Mesendoderm (in vitro differentiated cells): ENCODE data around the gene ESYT3.

ENCODE experiments used
- DNase-seq: peaks from one replicate; pipeline ENCODE4 v3.0.0; 2013
- H2AK5ac ChIP-seq: 2 replicates; pipeline ENCODE4 v1.6.1; 2013; ENCODE audit warnings: low read length, inconsistent platforms
- H2BK120ac ChIP-seq: 2 replicates; pipeline ENCODE4 v1.6.1; 2013; ENCODE audit warnings: low read depth, mild to moderate bottlenecking, low read length, moderate library complexity, mixed read lengths
- H2BK15ac ChIP-seq: replicated peaks from 2 replicates; pipeline ENCODE4 v1.6.1; 2013; ENCODE audit warnings: low read depth, mild to moderate bottlenecking, moderate library complexity
- H2BK5ac ChIP-seq: 2 replicates; pipeline ENCODE4 v1.6.1; 2013; ENCODE audit warnings: low read length, inconsistent platforms
- H3K18ac ChIP-seq: 2 replicates; pipeline ENCODE4 v1.6.1; 2013; ENCODE audit warnings: mild to moderate bottlenecking, low read length, mixed read lengths
- H3K23ac ChIP-seq: one replicate; pipeline ENCODE4 v1.6.1; 2013; ENCODE audit warnings: low read length
- H3K27ac ChIP-seq: 2 replicates; pipeline ENCODE4 v1.5.1; 2013; ENCODE audit warnings: low read depth, mild to moderate bottlenecking, inconsistent platforms, low read length, moderate library complexity
- H3K27me3 ChIP-seq: 2 replicates; pipeline ENCODE4 v1.6.1; 2013; ENCODE audit warnings: low read length, control low read depth, mild to moderate bottlenecking, inconsistent platforms; ENCODE audit not compliant: insufficient read depth, poor library complexity
- H3K36me3 ChIP-seq: 2 replicates; pipeline ENCODE4 v1.6.1; 2013; ENCODE audit warnings: low read length, inconsistent platforms; ENCODE audit not compliant: control insufficient read depth, insufficient read depth
- H3K4ac ChIP-seq: one replicate; pipeline ENCODE4 v1.6.1; 2013; ENCODE audit warnings: low read depth, mild to moderate bottlenecking, low read length, moderate library complexity
- H3K4me1 ChIP-seq: 2 replicates; pipeline ENCODE4 v1.6.1; 2013; ENCODE audit warnings: low read depth, low read length, inconsistent platforms; ENCODE audit not compliant: control insufficient read depth
- H3K4me2 ChIP-seq: 2 replicates; pipeline ENCODE4 v1.6.1; 2013; ENCODE audit warnings: low read length
- H3K4me3 ChIP-seq: 2 replicates; pipeline ENCODE4 v1.5.1; 2013; ENCODE audit warnings: mild to moderate bottlenecking, low read length
- H3K56ac ChIP-seq: one replicate; pipeline ENCODE4 v1.6.1; 2013; ENCODE audit warnings: low read length
- H3K79me1 ChIP-seq: 2 replicates; pipeline ENCODE4 v1.6.1; 2013; ENCODE audit warnings: low read length, inconsistent platforms
- H3K79me2 ChIP-seq: 2 replicates; pipeline ENCODE4 v1.6.1; 2013; ENCODE audit warnings: mild to moderate bottlenecking, low read length; ENCODE audit not compliant: control insufficient read depth, insufficient read depth
- H3K9ac ChIP-seq: 2 replicates; pipeline ENCODE4 v1.6.1; 2013; ENCODE audit warnings: low read length, inconsistent platforms
- H4K5ac ChIP-seq: one replicate; pipeline ENCODE4 v1.6.1; 2013; ENCODE audit warnings: low read length
- H4K8ac ChIP-seq: one replicate; pipeline ENCODE4 v1.6.1; 2013; ENCODE audit warnings: low read depth, mild to moderate bottlenecking, control low read depth, low read length, moderate library complexity
- WGBS: extraction: QIAGEN DNeasy Blood & Tissue Kit; methylation state at CpG from one replicate; pipeline ENCODE4 v1.1.7; 2013; ENCODE audit warnings: low lambda C conversion rate, missing lambda C conversion rate; ENCODE audit not compliant: insufficient coverage; ENCODE audit errors: extremely low coverage; 5-methylcytosine and 5-hydroxymethylcytosine counted together

The ESYT3 gene

DNA sequence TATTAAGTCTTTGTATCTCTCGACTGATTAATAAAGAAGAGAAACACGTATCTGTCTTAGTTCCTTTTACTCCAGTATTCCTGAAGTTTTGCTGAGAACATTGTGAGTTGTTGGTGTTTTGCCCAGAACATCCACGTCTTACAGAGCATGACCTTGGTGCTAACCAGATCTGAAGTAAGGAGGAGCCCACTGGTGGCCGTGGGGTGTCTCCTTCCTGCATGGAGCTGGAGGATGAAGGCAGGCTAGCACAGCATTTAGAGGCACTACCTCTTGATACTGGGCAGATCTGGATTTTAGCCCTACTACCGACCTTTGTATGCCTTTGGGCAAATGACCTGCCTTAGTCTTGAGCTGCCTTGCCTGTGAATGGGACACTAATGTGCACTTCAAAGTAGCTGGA, 28.9 kb upstream of the ESYT3 start:
- no peak overlapping the region for H3K4ac ChIP-seq

GRCh38 chr3:138406606-138407005, 27.8 kb upstream of the ESYT3 start:
- WGBS = no CpG with 5 or more reads among the region's 2 CpGs
- DNase-seq = no peak
- H4K8ac ChIP-seq = no peak overlapping the region

More for the DNA sequence above, 28.9 kb upstream of the ESYT3 start:
- Histone ChIP-seq H3K9ac (no peak overlapping the region), H3K36me3 (no peaks in the 10 kb centered on the region), H3K27me3 (no peaks in the 10 kb centered on the region), H3K79me2 (no peaks in the 10 kb centered on the region), H3K79me1 (no peaks in the 10 kb centered on the region), H3K4me2 (no peak overlapping the region), H4K5ac (no peak overlapping the region), H3K23ac (no peak overlapping the region), H3K18ac (no peak overlapping the region), H3K4me1 (no peaks in the 10 kb centered on the region), H2AK5ac (no peak overlapping the region), H3K27ac (no peak overlapping the region), H3K56ac (no peak overlapping the region), H4K8ac (no peak overlapping the region), H3K4me3 (no peak overlapping the region), H2BK5ac (no peak overlapping the region), H2BK120ac (no peak overlapping the region), H2BK15ac (no peak overlapping the region)
- WGBS = no CpG with 5 or more reads among the region's 5 CpGs
- DNase-seq = no peak

DNA sequence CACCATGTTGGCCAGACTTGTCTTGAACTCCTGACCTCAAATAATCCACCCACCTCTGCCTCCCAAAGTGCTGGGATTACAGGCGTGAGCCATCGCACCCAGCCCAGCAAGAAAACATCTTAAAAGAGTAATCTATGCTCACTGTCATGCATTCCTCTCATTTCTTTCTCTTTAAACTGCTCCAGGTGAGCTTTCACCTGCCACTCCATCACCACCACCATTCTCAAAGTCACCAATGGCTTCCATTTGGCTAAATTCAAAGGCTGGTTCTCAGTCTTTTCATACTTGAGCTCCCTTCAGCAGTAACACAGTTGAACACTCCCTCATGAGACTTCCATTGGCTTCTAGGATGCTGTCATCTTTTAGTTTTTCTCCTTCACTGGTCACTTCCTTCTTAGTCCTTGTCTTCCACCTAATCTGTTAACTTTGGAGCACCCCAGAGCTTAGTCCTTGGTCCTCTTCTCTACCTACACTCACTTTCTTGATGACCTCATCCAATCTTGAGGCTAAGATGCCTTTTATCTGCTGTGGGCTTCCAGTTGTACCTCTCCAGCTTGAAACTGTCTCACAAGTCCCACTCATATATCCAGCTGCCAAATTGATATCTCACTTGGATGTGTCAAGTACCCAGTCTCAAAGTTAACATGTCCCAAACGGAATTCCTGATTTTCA, 27.0 kb upstream of the ESYT3 start:
- H2AK5ac ChIP-seq = no peak overlapping the region
- WGBS = no CpG with 5 or more reads among the region's 3 CpGs

More at GRCh38 chr3:138406606-138407005, 27.8 kb upstream of the ESYT3 start:
- H2BK120ac ChIP-seq = no peak overlapping the region
- H4K5ac ChIP-seq = no peak overlapping the region
- no peaks in the 10 kb centered on the region for H3K79me1 ChIP-seq
- H2BK5ac ChIP-seq = no peak overlapping the region
- H3K9ac ChIP-seq = no peak overlapping the region
- no peak overlapping the region for H3K23ac ChIP-seq
- no peak overlapping the region for H3K4me3 ChIP-seq
- no peak overlapping the region for H2BK15ac ChIP-seq
- no peaks in the 10 kb centered on the region for H3K79me2 ChIP-seq
- no peak overlapping the region for H2AK5ac ChIP-seq
- no peaks in the 10 kb centered on the region for H3K27me3 ChIP-seq
- no peaks in the 10 kb centered on the region for H3K36me3 ChIP-seq
- no peak overlapping the region for H3K27ac ChIP-seq
- H3K4ac ChIP-seq = no peak overlapping the region
- H3K4me2 ChIP-seq = no peak overlapping the region
- H3K56ac ChIP-seq = no peak overlapping the region
- no peak overlapping the region for H3K18ac ChIP-seq
- H3K4me1 ChIP-seq = no peaks in the 10 kb centered on the region

DNA sequence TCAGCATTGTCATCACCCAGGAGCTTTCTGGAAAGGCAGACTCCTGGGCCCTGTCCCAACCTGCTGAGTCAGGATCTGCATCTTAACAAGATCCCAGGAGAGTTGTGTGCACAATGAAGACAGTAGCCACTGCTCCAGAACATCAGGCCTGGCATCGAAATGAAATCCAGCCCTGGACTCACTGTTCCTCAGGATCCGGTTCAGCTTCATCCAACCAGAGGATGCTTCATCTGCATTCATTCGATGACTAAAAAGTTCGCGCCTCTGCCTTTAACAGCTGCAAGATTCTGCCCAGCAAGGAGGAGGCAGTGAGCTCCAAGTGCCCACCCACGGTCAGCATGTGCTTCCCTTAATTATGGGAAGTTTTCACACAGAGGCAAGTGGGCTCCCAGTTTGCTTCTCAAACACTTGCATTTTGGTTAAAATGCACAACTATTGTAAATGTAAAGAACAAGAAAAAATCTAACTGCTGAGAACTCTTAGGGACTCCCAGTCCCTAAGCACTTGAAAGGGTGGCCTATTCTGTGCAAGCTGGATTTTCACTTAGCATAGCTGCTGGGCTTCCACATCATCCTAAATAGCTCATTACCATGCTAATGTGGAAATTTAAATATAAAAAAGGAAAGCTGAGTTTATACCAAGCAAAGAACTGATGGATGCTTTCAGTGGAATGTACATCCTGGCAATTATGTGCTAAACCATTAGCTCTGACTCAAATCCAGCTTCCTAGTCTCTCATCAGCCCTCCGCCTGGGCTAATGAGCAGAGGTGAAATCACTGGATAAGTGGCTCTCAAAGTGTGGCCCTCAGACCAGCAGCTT, 25.5 kb upstream of the ESYT3 start:
- H4K8ac ChIP-seq = no peak overlapping the region
- no peaks in the 10 kb centered on the region for H3K79me1 ChIP-seq
- no peak overlapping the region for H3K4me3 ChIP-seq
- no peak overlapping the region for H2BK15ac ChIP-seq
- H3K4me2 ChIP-seq = no peak overlapping the region
- H4K5ac ChIP-seq = no peak overlapping the region
- H3K27me3 ChIP-seq = no peaks in the 10 kb centered on the region
- H3K36me3 ChIP-seq = no peaks in the 10 kb centered on the region
- H3K23ac ChIP-seq = no peak overlapping the region
- no peak overlapping the region for H2AK5ac ChIP-seq
- no peak overlapping the region for H3K27ac ChIP-seq
- no peak overlapping the region for H2BK5ac ChIP-seq
- no peak overlapping the region for H2BK120ac ChIP-seq
- DNase-seq = peak; percentile 7
- no peak overlapping the region for H3K18ac ChIP-seq
- no CpG with 5 or more reads among the region's 7 CpGs for WGBS
- no peaks in the 10 kb centered on the region for H3K4me1 ChIP-seq
- no peak overlapping the region for H3K9ac ChIP-seq
- no peak overlapping the region for H3K4ac ChIP-seq
- no peaks in the 10 kb centered on the region for H3K79me2 ChIP-seq
- no peak overlapping the region for H3K56ac ChIP-seq

More for the DNA sequence above, 27.0 kb upstream of the ESYT3 start:
- Histone ChIP-seq H3K79me2 (no peaks in the 10 kb centered on the region), H3K27me3 (no peaks in the 10 kb centered on the region), H3K18ac (no peak overlapping the region), H3K4me3 (no peak overlapping the region), H3K23ac (no peak overlapping the region), H3K4me1 (no peaks in the 10 kb centered on the region), H3K56ac (no peak overlapping the region), H3K27ac (no peak overlapping the region), H2BK120ac (no peak overlapping the region), H3K4me2 (no peak overlapping the region), H4K8ac (no peak overlapping the region), H3K79me1 (no peaks in the 10 kb centered on the region), H3K9ac (no peak overlapping the region), H3K4ac (no peak overlapping the region), H4K5ac (no peak overlapping the region), H2BK15ac (no peak overlapping the region), H3K36me3 (no peaks in the 10 kb centered on the region), H2BK5ac (no peak overlapping the region)
- DNase-seq = no peak

DNA sequence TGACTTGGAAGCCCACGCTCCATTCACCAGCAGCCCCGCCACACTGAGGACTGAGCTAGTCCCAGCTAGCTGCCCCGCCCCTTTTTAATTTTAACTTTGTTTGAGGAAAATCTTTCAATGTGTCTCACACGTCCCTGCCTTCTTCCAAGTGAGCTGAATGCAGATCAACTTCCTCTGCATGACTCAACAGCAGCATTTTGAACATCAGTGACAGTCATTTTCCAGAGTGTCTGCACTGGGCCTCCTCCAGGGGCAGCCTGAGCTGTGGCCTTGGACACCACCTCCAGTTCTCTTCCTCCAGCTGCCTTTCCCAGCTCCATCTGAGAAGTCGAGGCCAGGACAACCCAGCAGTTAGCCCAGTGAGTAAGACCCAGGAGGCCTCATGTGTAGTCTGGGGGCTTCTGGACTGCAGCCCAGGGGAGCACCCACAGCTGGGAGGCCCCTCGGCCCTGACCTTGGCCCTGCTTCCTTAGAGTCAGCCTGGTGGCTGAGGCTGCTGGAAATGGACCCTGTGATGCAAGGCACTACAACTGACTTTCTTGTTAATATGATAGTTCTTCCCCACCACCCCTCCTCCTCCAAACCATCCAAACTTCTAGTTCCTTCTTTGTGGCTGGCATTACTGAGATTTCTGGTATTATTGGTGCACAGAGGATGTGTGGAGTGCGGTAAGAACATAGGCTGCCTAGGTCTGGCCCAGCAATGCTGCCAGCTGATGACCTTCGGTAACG, 21.4 kb upstream of the ESYT3 start:
- H3K4me2 ChIP-seq = no peak overlapping the region
- H3K4me1 ChIP-seq = no peaks in the 10 kb centered on the region
- H4K5ac ChIP-seq = no peak overlapping the region
- no peak overlapping the region for H3K4me3 ChIP-seq
- H3K79me2 ChIP-seq = no peaks in the 10 kb centered on the region
- no peak overlapping the region for H3K56ac ChIP-seq
- H3K18ac ChIP-seq = no peak overlapping the region
- no peak overlapping the region for H3K27ac ChIP-seq
- no peak overlapping the region for H2AK5ac ChIP-seq
- DNase-seq = peak; percentile 39
- H3K4ac ChIP-seq = no peak overlapping the region
- H2BK5ac ChIP-seq = no peak overlapping the region
- WGBS = no CpG with 5 or more reads among the region's 9 CpGs
- H3K27me3 ChIP-seq = no peaks in the 10 kb centered on the region
- no peak overlapping the region for H2BK120ac ChIP-seq
- no peak overlapping the region for H3K23ac ChIP-seq
- H2BK15ac ChIP-seq = no peak overlapping the region
- H3K9ac ChIP-seq = no peak overlapping the region
- no peaks in the 10 kb centered on the region for H3K36me3 ChIP-seq
- no peaks in the 10 kb centered on the region for H3K79me1 ChIP-seq
- no peak overlapping the region for H4K8ac ChIP-seq
